ENCODE measurements around the gene AVP. TPM values are rescaled to one million over a fixed set of nuclear protein-coding genes. Genes with fewer than 3 reads are reported as not detected.

The AVP gene
- total and polyA plus RNA-seq, 2 of the 13 experiments (the other 11 are each of a cell fraction or from before 2014, with no cell fraction given): 0.12 TPM; not detected in 1

DNA sequence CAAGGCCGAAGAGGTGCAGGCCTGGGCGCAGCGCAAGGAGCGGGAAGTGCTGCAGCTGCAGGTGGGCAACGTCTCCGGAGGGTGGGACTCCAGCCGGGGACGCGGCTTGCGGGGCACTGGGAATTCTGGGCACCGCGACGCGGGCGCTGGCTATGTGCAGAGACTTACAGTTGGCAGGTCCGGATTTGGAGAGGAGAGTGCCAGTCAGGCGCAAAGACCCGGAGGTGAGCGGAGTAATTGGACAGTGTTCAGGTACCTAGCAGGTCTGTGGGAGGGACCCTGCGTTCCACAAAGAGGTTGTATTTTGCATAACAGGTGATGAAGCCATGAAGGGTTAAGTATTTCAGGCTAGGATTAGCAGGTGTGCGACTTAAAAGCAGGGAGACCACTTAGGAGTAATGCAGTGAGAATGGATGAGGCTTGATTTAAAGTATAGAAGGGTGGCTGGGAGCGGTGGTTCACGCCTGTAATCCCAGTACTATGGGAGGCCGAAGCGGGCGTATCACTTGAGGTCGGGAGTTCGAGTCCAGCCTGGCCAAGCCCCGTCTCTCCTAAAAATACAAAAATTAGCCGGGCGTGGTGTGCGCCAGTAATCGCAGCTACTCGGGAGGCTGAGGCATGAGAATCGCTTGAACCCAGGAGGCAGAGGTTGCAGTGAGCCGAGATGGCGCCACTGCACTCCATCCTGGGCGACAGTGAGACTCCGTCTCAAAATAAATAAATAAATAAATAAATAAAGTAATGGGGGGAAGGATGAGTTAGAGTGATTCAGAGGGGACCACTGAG, 37.7 kb downstream of the AVP start (continued):
- TF ChIP-seq ZNF354B (CRISPR knock-in tag; IDR thresholded peaks at IDR 0.05) (no peak; the same call in none of the 2 replicates), THAP11 (CRISPR knock-in tag; IDR thresholded peaks at IDR 0.05) (no peak), ZNF253 (CRISPR knock-in tag; IDR thresholded peaks at IDR 0.05; ENCODE audit: borderline replicate concordance) (peak; percentile 0; the same call in 1 of the 2 replicates), BORCS8-MEF2B (CRISPR knock-in tag; IDR thresholded peaks at IDR 0.05) (peak; percentile 30; the same call in 1 of the 2 replicates), SMYD3 (CRISPR knock-in tag; IDR thresholded peaks at IDR 0.05) (0 out of 2 replicates have a peak, but pooled peaks have one; percentile 36), ZNF75D (CRISPR knock-in tag; IDR thresholded peaks at IDR 0.05; ENCODE audit: borderline replicate concordance) (no peak), LCORL (IDR thresholded peaks at IDR 0.05) (no peak), LCORL (CRISPR knock-in tag; IDR thresholded peaks at IDR 0.05) (no peak), HIVEP1 (CRISPR knock-in tag; IDR thresholded peaks at IDR 0.05) (no peak), ZNF773 (CRISPR knock-in tag; IDR thresholded peaks at IDR 0.05; ENCODE audit: borderline replicate concordance) (no peak), HOXA7 (CRISPR knock-in tag; IDR thresholded peaks at IDR 0.05) (no peak)
- TF ChIP-seq, protein P1, sequence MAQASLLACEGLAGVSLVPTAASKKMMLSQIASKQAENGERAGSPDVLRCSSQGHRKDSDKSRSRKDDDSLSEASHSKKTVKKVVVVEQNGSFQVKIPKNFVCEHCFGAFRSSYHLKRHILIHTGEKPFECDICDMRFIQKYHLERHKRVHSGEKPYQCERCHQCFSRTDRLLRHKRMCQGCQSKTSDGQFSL (CRISPR knock-in tag; IDR thresholded peaks at IDR 0.05): no peak
- TF ChIP-seq, protein P2, sequence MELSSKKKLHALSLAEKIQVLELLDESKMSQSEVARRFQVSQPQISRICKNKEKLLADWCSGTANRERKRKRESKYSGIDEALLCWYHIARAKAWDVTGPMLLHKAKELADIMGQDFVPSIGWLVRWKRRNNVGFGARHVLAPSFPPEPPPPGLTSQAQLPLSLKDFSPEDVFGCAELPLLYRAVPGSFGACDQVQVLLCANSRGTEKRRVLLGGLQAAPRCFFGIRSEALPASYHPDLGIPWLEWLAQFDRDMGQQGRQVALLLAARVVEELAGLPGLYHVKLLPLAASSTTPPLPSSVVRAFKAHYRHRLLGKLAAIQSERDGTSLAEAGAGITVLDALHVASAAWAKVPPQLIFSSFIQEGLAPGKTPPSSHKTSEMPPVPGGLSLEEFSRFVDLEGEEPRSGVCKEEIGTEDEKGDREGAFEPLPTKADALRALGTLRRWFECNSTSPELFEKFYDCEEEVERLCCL (CRISPR knock-in tag; IDR thresholded peaks at IDR 0.05; ENCODE audit: borderline replicate concordance): no peak; the same call in 1 of the 2 replicates
- TF ChIP-seq, protein P3, sequence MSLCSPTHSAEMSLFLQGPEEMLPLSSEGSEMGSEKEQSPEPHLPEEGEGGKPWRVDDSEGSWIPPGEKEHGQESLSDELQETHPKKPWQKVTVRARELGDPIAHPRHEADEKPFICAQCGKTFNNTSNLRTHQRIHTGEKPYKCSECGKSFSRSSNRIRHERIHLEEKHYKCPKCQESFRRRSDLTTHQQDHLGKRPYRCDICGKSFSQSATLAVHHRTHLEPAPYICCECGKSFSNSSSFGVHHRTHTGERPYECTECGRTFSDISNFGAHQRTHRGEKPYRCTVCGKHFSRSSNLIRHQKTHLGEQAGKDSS (CRISPR knock-in tag; IDR thresholded peaks at IDR 0.05; ENCODE audit: borderline replicate concordance, low read depth): no peak; the same call in 1 of the 2 replicates
- TF ChIP-seq, protein P4, sequence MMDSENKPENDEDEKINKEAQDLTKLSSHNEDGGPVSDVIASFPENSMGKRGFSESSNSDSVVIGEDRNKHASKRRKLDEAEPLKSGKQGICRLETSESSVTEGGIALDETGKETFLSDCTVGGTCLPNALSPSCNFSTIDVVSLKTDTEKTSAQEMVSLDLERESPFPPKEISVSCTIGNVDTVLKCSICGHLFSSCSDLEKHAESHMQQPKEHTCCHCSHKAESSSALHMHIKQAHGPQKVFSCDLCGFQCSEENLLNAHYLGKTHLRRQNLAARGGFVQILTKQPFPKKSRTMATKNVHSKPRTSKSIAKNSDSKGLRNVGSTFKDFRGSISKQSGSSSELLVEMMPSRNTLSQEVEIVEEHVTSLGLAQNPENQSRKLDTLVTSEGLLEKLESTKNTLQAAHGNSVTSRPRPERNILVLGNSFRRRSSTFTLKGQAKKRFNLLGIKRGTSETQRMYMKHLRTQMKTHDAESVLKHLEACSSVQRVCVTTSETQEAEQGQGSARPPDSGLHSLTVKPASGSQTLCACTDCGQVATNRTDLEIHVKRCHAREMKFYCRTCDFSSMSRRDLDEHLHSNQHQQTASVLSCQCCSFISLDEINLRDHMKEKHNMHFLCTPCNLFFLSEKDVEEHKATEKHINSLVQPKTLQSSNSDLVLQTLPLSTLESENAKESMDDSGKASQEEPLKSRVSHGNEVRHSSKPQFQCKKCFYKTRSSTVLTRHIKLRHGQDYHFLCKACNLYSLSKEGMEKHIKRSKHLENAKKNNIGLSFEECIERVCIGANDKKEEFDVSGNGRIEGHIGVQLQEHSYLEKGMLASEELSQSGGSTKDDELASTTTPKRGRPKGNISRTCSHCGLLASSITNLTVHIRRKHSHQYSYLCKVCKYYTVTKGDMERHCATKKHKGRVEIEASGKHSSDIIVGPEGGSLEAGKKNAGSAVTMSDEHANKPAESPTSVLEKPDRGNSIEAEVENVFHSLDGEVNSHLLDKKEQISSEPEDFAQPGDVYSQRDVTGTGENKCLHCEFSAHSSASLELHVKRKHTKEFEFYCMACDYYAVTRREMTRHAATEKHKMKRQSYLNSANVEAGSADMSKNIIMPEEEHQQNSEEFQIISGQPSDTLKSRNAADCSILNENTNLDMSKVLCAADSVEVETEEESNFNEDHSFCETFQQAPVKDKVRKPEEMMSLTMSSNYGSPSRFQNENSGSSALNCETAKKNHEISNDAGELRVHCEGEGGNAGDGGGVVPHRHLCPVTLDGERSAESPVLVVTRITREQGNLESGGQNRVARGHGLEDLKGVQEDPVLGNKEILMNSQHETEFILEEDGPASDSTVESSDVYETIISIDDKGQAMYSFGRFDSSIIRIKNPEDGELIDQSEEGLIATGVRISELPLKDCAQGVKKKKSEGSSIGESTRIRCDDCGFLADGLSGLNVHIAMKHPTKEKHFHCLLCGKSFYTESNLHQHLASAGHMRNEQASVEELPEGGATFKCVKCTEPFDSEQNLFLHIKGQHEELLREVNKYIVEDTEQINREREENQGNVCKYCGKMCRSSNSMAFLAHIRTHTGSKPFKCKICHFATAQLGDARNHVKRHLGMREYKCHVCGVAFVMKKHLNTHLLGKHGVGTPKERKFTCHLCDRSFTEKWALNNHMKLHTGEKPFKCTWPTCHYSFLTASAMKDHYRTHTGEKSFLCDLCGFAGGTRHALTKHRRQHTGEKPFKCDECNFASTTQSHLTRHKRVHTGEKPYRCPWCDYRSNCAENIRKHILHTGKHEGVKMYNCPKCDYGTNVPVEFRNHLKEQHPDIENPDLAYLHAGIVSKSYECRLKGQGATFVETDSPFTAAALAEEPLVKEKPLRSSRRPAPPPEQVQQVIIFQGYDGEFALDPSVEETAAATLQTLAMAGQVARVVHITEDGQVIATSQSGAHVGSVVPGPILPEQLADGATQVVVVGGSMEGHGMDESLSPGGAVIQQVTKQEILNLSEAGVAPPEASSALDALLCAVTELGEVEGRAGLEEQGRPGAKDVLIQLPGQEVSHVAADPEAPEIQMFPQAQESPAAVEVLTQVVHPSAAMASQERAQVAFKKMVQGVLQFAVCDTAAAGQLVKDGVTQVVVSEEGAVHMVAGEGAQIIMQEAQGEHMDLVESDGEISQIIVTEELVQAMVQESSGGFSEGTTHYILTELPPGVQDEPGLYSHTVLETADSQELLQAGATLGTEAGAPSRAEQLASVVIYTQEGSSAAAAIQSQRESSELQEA (CRISPR knock-in tag; IDR thresholded peaks at IDR 0.05; ENCODE audit: not compliant biosample characterization): no peak
- TF ChIP-seq, protein P5, sequence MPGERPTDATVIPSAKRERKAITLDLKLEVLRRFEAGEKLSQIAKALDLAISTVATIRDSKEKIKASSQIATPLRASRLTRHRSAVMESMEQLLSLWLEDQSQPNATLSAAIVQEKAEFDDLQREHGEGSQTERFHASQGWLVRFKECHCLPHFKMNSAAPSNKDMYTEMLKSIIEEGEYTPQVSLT (CRISPR knock-in tag; IDR thresholded peaks at IDR 0.05; ENCODE audit: borderline replicate concordance, low read depth): 0 out of 2 replicates have a peak, but pooled peaks have one; percentile 75

Data from HepG2 (cell line).